NB4 (cell line): Measurements from ENCODE around the gene NRXN3.

Experiments
- DNase-seq: peaks from one replicate; pipeline ENCODE4 v3.0.0; 2010; ENCODE audit warnings: low read depth
- H3K4me3 ChIP-seq: one replicate; pipeline ENCODE4 v1.5.1; 2011; ENCODE audit warnings: mild to moderate bottlenecking, low read depth, low read length, moderate library complexity
- MYC ChIP-seq: IDR thresholded peaks from 2 replicates; pipeline ENCODE4 v1.6.1; 2011; ENCODE audit warnings: low read depth, low read length
- POLR2A ChIP-seq: IDR thresholded peaks from 2 replicates; pipeline ENCODE4 v1.6.1; 2011; ENCODE audit warnings: mild to moderate bottlenecking; ENCODE audit not compliant: insufficient read length; ENCODE audit errors: extremely low read depth
- TF ChIP-seq, protein P1 (sequence below): IDR thresholded peaks from one replicate; pipeline ENCODE4 v1.5.1; 2012; ENCODE audit warnings: low read depth, low read length
- TF ChIP-seq, protein P2 (sequence below): IDR thresholded peaks from 2 replicates; pipeline ENCODE4 v1.6.1; 2011; ENCODE audit warnings: low read depth, low read length

The NRXN3 gene

GRCh38 chr14:78202163-78202562 lies 32.0 kb downstream of the NRXN3 start:
- no peak overlapping the region for H3K4me3 ChIP-seq
- TF ChIP-seq, protein P1, sequence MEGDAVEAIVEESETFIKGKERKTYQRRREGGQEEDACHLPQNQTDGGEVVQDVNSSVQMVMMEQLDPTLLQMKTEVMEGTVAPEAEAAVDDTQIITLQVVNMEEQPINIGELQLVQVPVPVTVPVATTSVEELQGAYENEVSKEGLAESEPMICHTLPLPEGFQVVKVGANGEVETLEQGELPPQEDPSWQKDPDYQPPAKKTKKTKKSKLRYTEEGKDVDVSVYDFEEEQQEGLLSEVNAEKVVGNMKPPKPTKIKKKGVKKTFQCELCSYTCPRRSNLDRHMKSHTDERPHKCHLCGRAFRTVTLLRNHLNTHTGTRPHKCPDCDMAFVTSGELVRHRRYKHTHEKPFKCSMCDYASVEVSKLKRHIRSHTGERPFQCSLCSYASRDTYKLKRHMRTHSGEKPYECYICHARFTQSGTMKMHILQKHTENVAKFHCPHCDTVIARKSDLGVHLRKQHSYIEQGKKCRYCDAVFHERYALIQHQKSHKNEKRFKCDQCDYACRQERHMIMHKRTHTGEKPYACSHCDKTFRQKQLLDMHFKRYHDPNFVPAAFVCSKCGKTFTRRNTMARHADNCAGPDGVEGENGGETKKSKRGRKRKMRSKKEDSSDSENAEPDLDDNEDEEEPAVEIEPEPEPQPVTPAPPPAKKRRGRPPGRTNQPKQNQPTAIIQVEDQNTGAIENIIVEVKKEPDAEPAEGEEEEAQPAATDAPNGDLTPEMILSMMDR: no peak
- TF ChIP-seq MYC (no peak), POLR2A (no peak)
- TF ChIP-seq, protein P2, sequence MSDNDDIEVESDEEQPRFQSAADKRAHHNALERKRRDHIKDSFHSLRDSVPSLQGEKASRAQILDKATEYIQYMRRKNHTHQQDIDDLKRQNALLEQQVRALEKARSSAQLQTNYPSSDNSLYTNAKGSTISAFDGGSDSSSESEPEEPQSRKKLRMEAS: no peak
- peak; percentile 38 for DNase-seq

DNA sequence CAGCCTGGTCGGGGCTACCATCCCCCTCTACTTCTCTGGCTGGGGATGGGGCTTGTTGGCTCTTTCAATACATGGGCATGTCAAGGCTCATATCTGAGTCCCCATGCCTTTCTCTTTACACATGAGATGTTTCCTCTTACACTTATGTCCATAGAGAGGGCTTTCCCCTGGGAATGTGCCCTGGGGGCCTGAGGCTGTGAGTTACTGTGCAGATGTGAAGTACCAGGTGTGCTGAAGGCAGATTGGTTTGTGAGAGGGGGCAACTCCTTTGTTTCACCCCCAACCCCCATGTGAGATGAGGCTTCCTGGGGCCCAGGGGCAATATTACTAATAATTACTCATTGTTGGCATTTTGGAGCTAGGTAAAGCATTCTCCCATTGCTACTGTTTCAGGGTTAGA lies 32.8 kb downstream of the NRXN3 start:
- DNase-seq: no peak
- H3K4me3 ChIP-seq: no peak overlapping the region
- TF ChIP-seq, protein P2: no peak
- TF ChIP-seq MYC (no peak), POLR2A (no peak)
- TF ChIP-seq, protein P1: no peak

GRCh38 chr14:78207414-78207813 lies 37.2 kb downstream of the NRXN3 start:
- TF ChIP-seq MYC: no peak
- TF ChIP-seq, protein P1: no peak
- TF ChIP-seq POLR2A: no peak
- TF ChIP-seq, protein P2: no peak
- H3K4me3 ChIP-seq: no peak overlapping the region
- no peak for DNase-seq

- H3K4me3 ChIP-seq: no peak overlapping the region
- no peak for DNase-seq
- TF ChIP-seq MYC: no peak
- TF ChIP-seq, protein P1: no peak
- TF ChIP-seq, protein P2: no peak
- no peak for TF ChIP-seq POLR2A
Measured at GRCh38 chr14:78220273-78220672, 50.1 kb downstream of the NRXN3 start.

DNA sequence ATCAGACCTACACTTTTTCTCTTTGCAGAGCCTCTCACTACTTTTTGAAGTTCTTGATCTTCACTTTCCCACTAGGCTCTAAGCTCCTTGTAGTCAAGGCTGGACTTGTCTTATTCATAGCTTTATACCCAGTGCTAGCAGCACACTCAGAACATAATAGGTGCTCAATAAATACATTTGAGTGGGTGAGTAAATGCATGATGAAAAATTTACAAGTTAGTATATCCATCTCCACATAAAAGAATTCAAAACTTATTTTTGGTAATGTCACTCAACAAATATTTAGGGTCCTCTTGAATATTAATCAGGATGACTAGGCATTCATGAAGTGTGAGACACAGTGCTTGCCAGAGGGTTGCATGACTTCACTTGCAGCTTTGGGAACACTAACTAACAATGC lies 52.6 kb downstream of the NRXN3 start:
- TF ChIP-seq MYC (no peak), POLR2A (no peak)
- TF ChIP-seq, protein P2: no peak
- TF ChIP-seq, protein P1: no peak
- DNase-seq: no peak
- H3K4me3 ChIP-seq: no peak overlapping the region
